WERI-Rb-1 (cell line): ENCODE data around the gene PMM1.
"Not testable (repeated sequence)": the region's sequence is repeated elsewhere in the genome, so short reads cannot be mapped to it uniquely, and the experiment has no call there.

ENCODE experiments used
- DNase-seq: peaks from one replicate; pipeline ENCODE4 v3.0.0-alpha.2; 2020
- H3K27ac ChIP-seq: fragments of 250-450 bp; sonication (Bioruptor Pico); 2 replicates; pipeline ENCODE4 v1.5.1; 2020; ENCODE audit warnings: mild to moderate bottlenecking, moderate library complexity
- H3K27me3 ChIP-seq: fragments of 250-450 bp; sonication (Bioruptor Pico); 2 replicates; pipeline ENCODE4 v1.5.1; 2021; ENCODE audit warnings: mild to moderate bottlenecking, low read depth, moderate library complexity; ENCODE audit not compliant: insufficient read depth, severe bottlenecking
- H3K36me3 ChIP-seq: fragments of 250-450 bp; sonication (Bioruptor Pico); 2 replicates; pipeline ENCODE4 v1.5.1; 2020; ENCODE audit warnings: mild to moderate bottlenecking, moderate library complexity
- H3K4me3 ChIP-seq: 2 replicates; pipeline ENCODE4 v1.5.1; 2011; ENCODE audit warnings: low read depth, mild to moderate bottlenecking, control low read depth, low read length
- H3K9me3 ChIP-seq: fragments of 250-450 bp; sonication (Bioruptor Pico); 2 replicates; pipeline ENCODE4 v1.5.1; 2021; ENCODE audit warnings: mild to moderate bottlenecking, moderate library complexity; ENCODE audit not compliant: severe bottlenecking
- CTCF ChIP-seq: IDR thresholded peaks from 2 replicates; pipeline ENCODE4 v1.5.1; 2011; ENCODE audit warnings: low read depth, mild to moderate bottlenecking, control low read depth, inconsistent platforms, low read length

PMM1 gene

DNA sequence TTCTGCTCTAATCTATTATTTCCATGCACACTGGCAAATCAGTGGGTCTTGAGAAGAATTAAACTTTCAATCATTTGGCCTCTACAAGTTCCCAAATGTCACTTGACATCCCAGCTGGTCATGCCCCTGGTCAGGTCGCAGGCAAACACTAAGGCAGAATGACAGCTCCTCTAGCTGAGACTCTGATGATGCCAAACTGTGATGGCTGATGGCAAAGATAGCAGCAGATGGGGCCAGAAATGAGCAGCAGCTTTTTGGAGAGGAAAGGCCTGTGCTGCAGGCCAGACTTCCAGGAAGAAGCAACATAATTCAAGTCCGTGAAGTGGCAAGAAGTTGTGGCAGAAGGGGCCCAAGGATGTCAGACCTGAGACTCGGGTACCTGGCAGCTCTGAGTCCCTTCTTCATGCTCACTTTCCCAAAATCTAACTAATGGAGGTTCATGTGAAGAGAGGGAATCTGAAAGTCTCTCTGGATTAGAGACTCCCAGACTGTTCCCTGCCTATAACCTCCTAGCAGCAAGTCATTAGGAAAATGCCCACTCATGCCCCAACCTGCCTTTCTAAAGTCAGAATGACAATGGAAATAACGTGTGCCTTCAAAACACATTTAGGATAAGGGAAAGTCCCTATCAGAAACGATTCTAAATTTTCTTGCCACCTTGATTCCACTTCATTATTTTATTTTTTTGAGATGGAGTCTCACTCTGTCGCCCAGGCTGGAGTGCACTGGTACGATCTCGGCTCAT lies 9.4 kb upstream of the PMM1 start:
- Histone ChIP-seq H3K27ac (no peak overlapping the region), H3K4me3 (no peak overlapping the region), H3K36me3 (peaks cover 10% of the 10 kb centered on the region; the same call in 1 of the 2 replicates), H3K27me3 (no peaks in the 10 kb centered on the region), H3K9me3 (no peaks in the 10 kb centered on the region)
- TF ChIP-seq CTCF: no peak
- DNase-seq: no peak

DNA sequence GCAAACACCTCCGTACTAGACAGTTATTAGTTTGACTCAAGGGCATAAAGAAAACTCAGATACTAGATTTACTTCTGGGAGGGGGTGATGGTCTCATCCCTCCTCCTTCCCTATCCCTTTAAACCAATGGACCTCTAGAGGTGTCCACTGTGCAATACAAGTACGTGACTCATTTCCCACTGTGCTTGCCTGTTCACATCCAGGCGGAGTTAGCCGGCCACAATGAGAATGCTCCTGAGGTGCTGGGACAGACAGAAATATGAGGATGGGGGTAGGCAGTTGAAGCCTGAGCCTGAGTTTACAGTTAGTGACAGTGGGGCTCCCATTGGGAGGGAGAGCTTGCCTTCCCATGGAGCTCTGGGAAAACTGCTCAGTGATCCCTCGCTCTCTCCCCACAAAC lies 8.4 kb upstream of the PMM1 start:
- Histone ChIP-seq H3K9me3 (no peaks in the 10 kb centered on the region), H3K36me3 (peaks cover 8% of the 10 kb centered on the region; the same call in 1 of the 2 replicates), H3K27ac (no peak overlapping the region), H3K27me3 (no peaks in the 10 kb centered on the region), H3K4me3 (no peak overlapping the region)
- no peak for TF ChIP-seq CTCF
- DNase-seq: no peak

DNA sequence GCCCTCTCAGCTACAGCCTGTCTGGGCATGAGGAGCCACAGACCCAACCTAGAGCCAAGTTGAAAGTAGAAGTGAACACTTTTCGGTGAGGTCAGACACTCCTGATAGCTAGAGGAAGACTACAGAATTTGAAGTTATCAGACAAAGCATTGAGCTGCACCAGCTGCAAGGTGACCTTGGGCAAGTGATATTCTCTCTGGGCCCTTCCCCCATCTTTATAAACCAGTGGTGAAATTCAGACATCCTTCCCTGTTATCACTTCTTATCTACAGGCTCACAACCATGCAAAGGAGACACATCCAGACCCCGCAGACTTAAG lies 8.0 kb upstream of the PMM1 start:
- no peaks in the 10 kb centered on the region for H3K9me3 ChIP-seq
- H3K4me3 ChIP-seq: no peak overlapping the region
- TF ChIP-seq CTCF: no peak
- H3K27me3 ChIP-seq: no peaks in the 10 kb centered on the region
- H3K36me3 ChIP-seq: peaks cover 5% of the 10 kb centered on the region; the same call in 1 of the 2 replicates
- no peak overlapping the region for H3K27ac ChIP-seq
- no peak for DNase-seq

- no peak overlapping the region for H3K4me3 ChIP-seq
- no peaks in the 10 kb centered on the region; the same call in 1 of the 2 replicates for H3K36me3 ChIP-seq
- peak; percentile 63 for DNase-seq
- peak; percentile 98 for TF ChIP-seq CTCF
- H3K9me3 ChIP-seq: no peaks in the 10 kb centered on the region
- H3K27ac ChIP-seq: no peak overlapping the region
- H3K27me3 ChIP-seq: no peaks in the 10 kb centered on the region
Measured at GRCh38 chr22:41596776-41597634, 7.4 kb upstream of the PMM1 start.

- no peak overlapping the region for H3K4me3 ChIP-seq
- TF ChIP-seq CTCF: no peak
- peaks cover 4% of the 10 kb centered on the region for H3K36me3 ChIP-seq
- DNase-seq: no peak
- no peaks in the 10 kb centered on the region for H3K27me3 ChIP-seq
- no peak overlapping the region for H3K27ac ChIP-seq
- H3K9me3 ChIP-seq: no peaks in the 10 kb centered on the region
Measured at GRCh38 chr22:41595703-41596102, 6.1 kb upstream of the PMM1 start.

- H3K36me3 ChIP-seq, H3K27me3 ChIP-seq, H3K9me3 ChIP-seq, DNase-seq, H3K4me3 ChIP-seq, H3K27ac ChIP-seq: not testable (repeated sequence)
Measured at GRCh38 chr22:41593336-41593960, 3.8 kb upstream of the PMM1 start.
